ENCODE measurements around the gene PRDM2. TPM values are rescaled to one million over a fixed set of nuclear protein-coding genes. Genes with fewer than 3 reads are reported as not detected.
A peak's percentile ranks its signal among the peaks of the same experiment; 100 is the strongest.

The PRDM2 gene
- total RNA-seq, 1 donor from 2014 or later: 44.3 TPM

- Mint-ChIP-seq H3K36me3 (ENCODE audit: insufficient read depth) (peaks cover 9% of the 10 kb centered on the region), H3K27ac (peak overlapping the region; percentile 97), H3K9me3 (ENCODE audit: low read depth) (no peaks in the 10 kb centered on the region), H3K27me3 (no peaks in the 10 kb centered on the region), H3K4me1 (ENCODE audit: low read depth) (peaks cover 22% of the 10 kb centered on the region), H3K4me3 (ENCODE audit: low read depth) (peak overlapping the region; percentile 93)
- no peak for TF ChIP-seq CTCF (IDR thresholded peaks at IDR 0.05; ENCODE audit: unreplicated experiment)
- peak; percentile 53 for DNase-seq (ENCODE audit: low spot score, unreplicated experiment)
These were observed 49.8 kb downstream of the PRDM2 start for GRCh38 chr1:13749543-13750341.

- DNase-seq (ENCODE audit: low spot score, unreplicated experiment): no peak
- Mint-ChIP-seq H3K27me3 (no peaks in the 10 kb centered on the region), H3K36me3 (ENCODE audit: insufficient read depth) (peaks cover 7% of the 10 kb centered on the region), H3K4me1 (ENCODE audit: low read depth) (peaks cover 22% of the 10 kb centered on the region), H3K9me3 (ENCODE audit: low read depth) (no peaks in the 10 kb centered on the region), H3K4me3 (ENCODE audit: low read depth) (no peak overlapping the region), H3K27ac (no peak overlapping the region)
- no peak for TF ChIP-seq CTCF (IDR thresholded peaks at IDR 0.05; ENCODE audit: unreplicated experiment)
These were observed 51.5 kb downstream of the PRDM2 start for GRCh38 chr1:13751458-13751871.

GRCh38 chr1:13751985-13752384 is 52.0 kb downstream of the PRDM2 start:
- H3K27me3 Mint-ChIP-seq: no peaks in the 10 kb centered on the region
- TF ChIP-seq CTCF (IDR thresholded peaks at IDR 0.05; ENCODE audit: unreplicated experiment): no peak

GRCh38 chr1:13752852-13753251 is 52.9 kb downstream of the PRDM2 start:
- H3K27me3 Mint-ChIP-seq: no peaks in the 10 kb centered on the region
- no peaks in the 10 kb centered on the region for H3K9me3 Mint-ChIP-seq (ENCODE audit: low read depth)
- H3K4me1 Mint-ChIP-seq (ENCODE audit: low read depth): peaks cover 32% of the 10 kb centered on the region
- TF ChIP-seq CTCF (IDR thresholded peaks at IDR 0.05; ENCODE audit: unreplicated experiment): no peak
- H3K27ac Mint-ChIP-seq: no peak overlapping the region
- H3K4me3 Mint-ChIP-seq (ENCODE audit: low read depth): no peak overlapping the region
- no peak for DNase-seq (ENCODE audit: low spot score, unreplicated experiment)
- peaks cover 8% of the 10 kb centered on the region for H3K36me3 Mint-ChIP-seq (ENCODE audit: insufficient read depth)

More at GRCh38 chr1:13751985-13752384, 52.0 kb downstream of the PRDM2 start:
- peaks cover 25% of the 10 kb centered on the region for H3K4me1 Mint-ChIP-seq (ENCODE audit: low read depth)
- no peak overlapping the region for H3K27ac Mint-ChIP-seq
- H3K9me3 Mint-ChIP-seq (ENCODE audit: low read depth): no peaks in the 10 kb centered on the region
- no peak for DNase-seq (ENCODE audit: low spot score, unreplicated experiment)
- peaks cover 7% of the 10 kb centered on the region for H3K36me3 Mint-ChIP-seq (ENCODE audit: insufficient read depth)
- no peak overlapping the region for H3K4me3 Mint-ChIP-seq (ENCODE audit: low read depth)

- Mint-ChIP-seq H3K4me3 (ENCODE audit: low read depth) (no peak overlapping the region), H3K36me3 (ENCODE audit: insufficient read depth) (peaks cover 8% of the 10 kb centered on the region), H3K4me1 (ENCODE audit: low read depth) (peaks cover 26% of the 10 kb centered on the region), H3K9me3 (ENCODE audit: low read depth) (no peaks in the 10 kb centered on the region), H3K27ac (no peak overlapping the region), H3K27me3 (no peaks in the 10 kb centered on the region)
- DNase-seq (ENCODE audit: low spot score, unreplicated experiment): no peak
- TF ChIP-seq CTCF (IDR thresholded peaks at IDR 0.05; ENCODE audit: unreplicated experiment): no peak
These were observed 53.8 kb downstream of the PRDM2 start for GRCh38 chr1:13753636-13754402.
